B cell (primary cell): ENCODE measurements around the gene GRID2.

Experiments
- EZH2 ChIP-seq: IDR thresholded peaks from 2 replicates; pipeline ENCODE4 v1.6.1; 2012; ENCODE audit warnings: borderline replicate concordance, low read depth, mild to moderate bottlenecking, moderate library complexity, low read length; ENCODE audit not compliant: insufficient read depth, poor library complexity, severe bottlenecking
- TF ChIP-seq, protein P1 (sequence below): fragments of 200-600 bp; IDR thresholded peaks from one replicate; pipeline ENCODE4 v1.8.0; 2022; ENCODE audit warnings: antibody characterized with exemption, mild to moderate bottlenecking

DNA sequence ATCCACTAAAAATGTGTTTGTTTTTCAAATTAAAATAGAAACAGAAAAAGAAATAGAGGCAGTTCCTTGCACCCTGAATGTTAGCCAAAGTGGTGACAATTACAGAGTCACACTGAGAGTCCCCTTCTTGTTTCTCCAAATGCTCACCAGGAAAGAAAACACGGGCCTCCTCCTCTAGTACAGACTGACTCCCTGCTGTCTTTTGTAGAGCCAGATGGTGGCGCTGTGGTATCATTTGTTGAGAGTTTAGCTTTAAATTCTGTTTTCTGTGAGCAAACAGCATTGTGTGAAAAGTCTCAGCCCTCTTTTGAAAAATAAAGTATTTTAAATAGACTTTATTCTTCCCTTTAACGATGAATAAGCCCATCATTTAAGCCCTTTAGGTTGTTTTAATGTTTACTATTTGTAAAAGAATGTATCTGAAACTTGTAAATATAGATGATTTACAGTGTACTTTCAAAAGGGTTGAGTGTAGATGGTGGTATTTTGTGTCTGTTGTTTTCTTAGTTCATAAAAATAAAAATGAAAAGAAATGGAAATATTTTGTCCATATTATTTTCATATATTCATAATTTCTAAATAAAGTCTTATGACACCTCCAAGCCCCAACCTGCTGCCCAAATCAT, 1487.9 kb downstream of the GRID2 start:
- TF ChIP-seq, protein P1, sequence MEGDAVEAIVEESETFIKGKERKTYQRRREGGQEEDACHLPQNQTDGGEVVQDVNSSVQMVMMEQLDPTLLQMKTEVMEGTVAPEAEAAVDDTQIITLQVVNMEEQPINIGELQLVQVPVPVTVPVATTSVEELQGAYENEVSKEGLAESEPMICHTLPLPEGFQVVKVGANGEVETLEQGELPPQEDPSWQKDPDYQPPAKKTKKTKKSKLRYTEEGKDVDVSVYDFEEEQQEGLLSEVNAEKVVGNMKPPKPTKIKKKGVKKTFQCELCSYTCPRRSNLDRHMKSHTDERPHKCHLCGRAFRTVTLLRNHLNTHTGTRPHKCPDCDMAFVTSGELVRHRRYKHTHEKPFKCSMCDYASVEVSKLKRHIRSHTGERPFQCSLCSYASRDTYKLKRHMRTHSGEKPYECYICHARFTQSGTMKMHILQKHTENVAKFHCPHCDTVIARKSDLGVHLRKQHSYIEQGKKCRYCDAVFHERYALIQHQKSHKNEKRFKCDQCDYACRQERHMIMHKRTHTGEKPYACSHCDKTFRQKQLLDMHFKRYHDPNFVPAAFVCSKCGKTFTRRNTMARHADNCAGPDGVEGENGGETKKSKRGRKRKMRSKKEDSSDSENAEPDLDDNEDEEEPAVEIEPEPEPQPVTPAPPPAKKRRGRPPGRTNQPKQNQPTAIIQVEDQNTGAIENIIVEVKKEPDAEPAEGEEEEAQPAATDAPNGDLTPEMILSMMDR: peak; percentile 64
- no peak for TF ChIP-seq EZH2
